IPS-18c (cell line): Measurements from ENCODE around the gene DICER1.

ENCODE experiments used
- H3K4me3 ChIP-seq: 2 replicates; pipeline ENCODE4 v1.7.0; 2013; ENCODE audit warnings: low read depth, mild to moderate bottlenecking, low read length, moderate library complexity; ENCODE audit not compliant: insufficient read depth
- H3K9me3 ChIP-seq: one replicate; pipeline ENCODE4 v1.6.1; 2013; ENCODE audit warnings: mild to moderate bottlenecking, low read length, moderate library complexity; ENCODE audit not compliant: control insufficient read depth, insufficient read depth

The DICER1 gene

DNA sequence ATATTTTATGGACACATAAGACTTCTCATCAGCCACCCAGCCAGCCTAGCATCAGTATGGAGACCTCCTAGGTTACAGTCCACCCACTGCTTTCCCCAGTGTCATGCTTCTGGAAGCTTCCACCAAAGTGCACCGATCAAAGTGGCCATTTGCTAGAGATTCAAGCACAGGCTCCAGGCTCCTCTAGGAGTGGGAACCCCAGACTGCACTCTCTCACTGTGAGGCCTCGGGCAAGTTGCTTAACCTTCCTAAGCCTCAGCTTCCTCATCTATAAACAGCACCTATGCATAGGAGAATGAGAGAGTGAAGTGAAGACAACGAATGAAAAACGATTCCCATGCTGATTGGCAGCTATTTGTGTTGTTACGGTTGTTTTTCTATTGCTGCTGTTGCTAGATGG lies 94.4 kb downstream of the DICER1 start:
- H3K4me3 ChIP-seq: no peak overlapping the region
- H3K9me3 ChIP-seq: no peaks in the 10 kb centered on the region

DNA sequence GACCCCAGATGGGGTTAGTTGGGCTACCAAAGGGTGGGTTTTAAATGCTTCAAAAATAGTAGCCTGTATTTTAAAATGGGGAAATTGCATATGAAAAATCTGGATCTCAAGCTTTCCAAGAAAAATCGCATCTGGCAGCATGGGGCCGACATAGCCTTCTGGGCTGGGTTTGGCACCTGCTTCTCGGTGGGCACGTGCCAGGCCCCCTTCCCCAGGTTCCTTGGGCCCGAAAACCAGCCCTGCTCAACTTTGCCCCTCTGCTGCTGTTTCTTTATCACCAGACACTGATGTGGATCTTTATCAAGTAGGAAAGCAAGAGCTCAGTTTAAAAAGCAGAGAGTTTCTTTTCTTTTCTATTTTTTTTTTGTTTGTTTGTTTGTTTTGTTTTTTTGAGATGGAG lies 95.1 kb downstream of the DICER1 start:
- H3K4me3 ChIP-seq: no peak overlapping the region

DNA sequence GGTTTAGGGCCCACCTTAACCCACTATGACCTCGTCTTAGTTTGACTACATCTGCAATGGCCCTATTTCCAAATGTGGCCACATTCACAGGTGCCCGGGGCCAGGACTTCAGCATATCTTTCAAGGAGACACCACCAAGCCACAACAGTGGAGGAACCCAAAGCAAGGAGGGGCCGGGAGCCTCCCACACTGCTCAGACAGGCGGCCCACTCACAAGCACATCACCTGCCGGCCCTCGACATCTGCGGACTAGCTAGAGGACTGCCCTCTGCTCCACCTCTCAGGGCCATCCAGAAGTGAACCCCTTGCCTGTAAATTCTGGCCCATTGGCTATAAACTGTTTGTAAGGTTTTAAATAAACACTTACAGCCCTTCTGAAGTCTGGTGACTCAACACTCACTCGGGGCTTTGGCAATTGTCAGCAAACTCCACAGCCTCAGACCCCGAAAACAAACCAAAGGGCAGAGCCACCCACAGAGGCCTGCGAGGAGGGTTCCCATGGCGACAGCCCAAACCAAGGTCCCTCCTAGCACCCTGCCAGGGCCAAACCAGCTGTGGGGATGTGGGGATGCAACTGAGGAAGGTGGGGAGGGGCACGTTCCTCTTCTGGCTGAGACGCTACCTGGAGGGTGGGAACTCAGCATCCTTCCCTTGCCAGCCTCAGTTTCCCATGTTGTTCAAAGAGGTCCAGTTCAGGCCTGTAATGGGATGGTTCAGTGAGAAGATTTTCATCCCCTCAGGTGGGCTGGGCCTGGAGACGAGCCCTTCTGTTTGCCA lies 95.8 kb downstream of the DICER1 start:
- Histone ChIP-seq H3K4me3 (no peak overlapping the region), H3K9me3 (no peaks in the 10 kb centered on the region)

More for the DNA sequence above, 95.1 kb downstream of the DICER1 start:
- no peaks in the 10 kb centered on the region for H3K9me3 ChIP-seq

DNA sequence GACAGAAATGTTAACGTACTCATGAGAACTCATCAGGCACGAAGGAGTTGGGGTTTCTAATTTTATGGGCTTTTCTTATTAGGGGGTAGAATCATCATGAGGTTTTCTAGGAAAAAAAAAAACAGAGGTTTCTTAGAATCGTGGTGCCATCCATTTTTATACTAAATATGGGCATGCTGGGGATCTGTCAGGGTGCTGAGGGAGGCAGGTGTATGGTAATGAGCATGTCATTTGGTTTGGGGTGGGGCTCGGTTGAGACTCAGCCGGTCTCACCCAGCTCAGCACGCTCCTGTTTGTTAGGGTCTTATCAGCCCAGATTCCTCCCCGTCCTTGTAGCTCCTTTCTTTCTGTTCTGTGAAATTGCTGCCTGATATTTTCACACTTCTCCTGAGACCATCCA lies 98.2 kb downstream of the DICER1 start:
- Histone ChIP-seq H3K9me3 (no peaks in the 10 kb centered on the region), H3K4me3 (no peak overlapping the region)

DNA sequence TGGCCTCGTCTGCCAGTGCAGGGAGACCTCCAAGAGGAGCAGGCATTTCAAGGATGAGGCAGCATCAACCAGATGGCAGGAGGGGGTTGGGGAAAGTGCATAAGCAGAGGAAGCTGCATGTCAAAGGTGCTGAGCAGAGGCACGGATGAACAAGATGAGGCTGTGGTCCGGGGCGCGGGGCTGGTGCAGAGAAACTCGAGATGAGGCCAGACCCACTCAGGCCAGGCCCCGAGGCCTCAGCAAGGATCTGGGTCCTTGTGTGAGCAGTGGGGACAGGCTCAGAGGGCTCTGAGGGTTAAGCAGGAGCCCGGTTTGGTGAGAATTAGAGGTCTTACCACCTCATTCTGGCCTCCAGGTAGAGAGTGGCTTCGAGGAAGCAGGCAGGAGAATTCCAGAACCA lies 98.8 kb downstream of the DICER1 start:
- no peaks in the 10 kb centered on the region for H3K9me3 ChIP-seq
- H3K4me3 ChIP-seq: no peak overlapping the region

DNA sequence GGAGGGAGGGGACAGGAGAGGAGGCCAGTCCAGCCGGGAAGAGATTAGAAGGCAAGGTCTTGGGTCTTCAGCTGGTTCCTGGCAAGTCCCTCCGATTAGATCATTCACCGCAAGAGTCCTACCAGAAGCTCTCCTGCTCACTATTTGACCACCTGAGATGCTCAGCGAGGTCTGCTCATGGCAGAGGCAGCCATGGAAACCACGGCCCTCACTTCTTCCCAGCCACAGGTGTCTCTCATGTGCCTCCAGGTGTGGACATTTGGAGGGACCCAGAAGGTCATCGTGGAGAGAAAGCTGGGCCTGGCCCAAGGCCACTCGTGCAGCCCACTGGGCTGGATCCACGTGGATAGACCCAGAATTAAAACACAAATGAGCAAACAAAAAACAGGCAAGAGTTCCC lies 99.5 kb downstream of the DICER1 start:
- H3K4me3 ChIP-seq: no peak overlapping the region
- no peaks in the 10 kb centered on the region for H3K9me3 ChIP-seq

DNA sequence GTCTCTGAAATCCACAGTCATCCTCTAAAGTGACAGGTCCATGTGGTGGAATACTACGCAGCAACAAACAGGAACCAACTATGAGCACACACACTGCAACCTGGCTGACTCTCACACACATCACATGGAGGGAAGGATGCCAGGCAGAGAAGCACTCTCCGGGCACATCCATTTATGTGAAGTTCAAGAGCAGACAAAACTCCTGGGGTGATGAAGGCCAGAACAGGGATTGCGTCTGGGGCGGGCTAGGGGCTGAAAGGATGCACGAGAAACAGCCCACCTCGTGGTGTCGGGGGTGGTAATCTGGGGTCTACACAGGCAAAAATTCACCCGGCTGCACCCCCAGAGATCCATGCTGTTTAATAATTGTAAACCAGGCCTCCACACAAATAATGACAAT lies 100.2 kb downstream of the DICER1 start:
- Histone ChIP-seq H3K4me3 (no peak overlapping the region), H3K9me3 (no peaks in the 10 kb centered on the region)

DNA sequence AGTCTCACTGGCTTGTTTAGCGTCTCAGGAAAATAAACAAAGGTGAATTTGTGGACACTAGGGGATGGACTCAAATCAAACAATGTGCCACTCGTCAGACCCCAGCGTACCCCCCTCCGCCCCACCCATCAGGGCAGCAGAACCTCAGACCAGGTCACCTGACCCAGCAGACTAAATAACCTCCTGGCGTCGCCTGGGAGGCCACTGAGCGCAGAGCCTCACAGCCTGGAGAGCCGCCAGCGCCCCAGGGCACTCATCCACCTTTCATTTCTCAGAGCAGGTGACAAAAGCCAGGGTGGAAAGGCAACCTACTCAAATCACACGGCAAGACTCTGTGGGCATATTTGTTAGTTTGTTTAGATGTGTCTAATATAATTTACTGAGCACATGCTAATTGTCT lies 100.9 kb downstream of the DICER1 start:
- H3K9me3 ChIP-seq: no peaks in the 10 kb centered on the region
- H3K4me3 ChIP-seq: no peak overlapping the region

DNA sequence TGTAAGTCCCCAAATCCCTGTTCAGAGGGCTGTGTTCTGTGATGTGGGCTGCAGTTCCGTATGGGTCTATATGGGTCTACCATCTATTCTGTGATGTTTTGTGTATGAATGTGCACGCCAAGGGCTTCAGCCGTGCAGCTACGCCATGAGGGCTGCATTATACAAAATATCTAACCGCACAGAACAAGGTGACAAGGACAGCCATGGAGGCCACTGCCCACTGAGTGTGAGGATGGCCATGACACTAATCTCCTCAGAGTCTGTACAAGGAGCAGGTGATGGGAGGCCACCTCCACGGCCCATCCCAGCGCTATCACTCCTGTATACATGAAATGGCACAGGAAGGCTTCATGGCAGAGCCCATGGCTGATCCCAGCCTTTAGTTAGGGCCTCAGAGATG lies 102.0 kb downstream of the DICER1 start:
- H3K9me3 ChIP-seq: no peaks in the 10 kb centered on the region
- no peak overlapping the region for H3K4me3 ChIP-seq

DNA sequence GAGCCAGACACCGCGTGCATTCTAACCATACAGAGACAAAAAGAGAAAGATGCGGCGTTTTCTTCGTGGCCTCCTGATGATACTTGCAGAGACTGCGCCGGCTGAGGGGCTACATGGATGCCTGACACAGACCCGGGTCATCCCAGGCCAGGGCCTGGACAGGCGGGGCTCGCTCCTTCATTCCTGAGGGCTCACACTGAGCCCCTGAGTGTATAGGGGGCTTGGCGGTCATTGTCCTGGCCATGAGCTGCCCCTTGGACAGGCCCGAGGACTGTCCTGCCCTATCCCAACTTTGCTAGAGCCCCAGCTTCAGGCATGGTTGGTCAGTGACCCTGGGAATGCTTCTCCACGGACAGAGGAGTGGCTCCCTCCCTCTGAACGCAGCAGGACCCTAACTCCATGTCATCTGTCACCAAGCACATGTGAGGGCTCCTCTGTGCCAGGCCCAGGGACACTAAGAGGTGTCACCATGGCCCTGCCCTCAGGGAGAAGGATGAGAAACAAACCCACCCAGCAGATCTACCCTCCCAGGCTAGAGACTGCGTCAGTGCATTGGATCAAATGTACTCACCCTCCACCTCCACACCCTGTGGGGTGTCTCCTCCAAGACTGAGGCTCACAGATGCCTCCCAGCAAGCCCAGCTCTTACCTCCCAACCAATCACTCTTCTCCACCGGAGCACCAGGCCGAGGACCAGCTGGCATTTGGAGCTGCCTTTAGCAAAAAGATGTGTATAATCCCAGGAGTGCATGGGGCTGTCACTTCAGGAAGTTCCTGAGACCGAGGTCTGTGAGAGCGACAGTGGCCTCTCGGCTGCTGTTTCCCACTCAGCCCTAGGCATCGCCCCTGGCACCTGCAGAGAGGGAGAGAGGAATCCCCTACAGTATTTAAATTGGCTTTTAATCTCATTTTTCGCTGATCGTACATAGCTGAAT lies 102.7 kb downstream of the DICER1 start:
- Histone ChIP-seq H3K4me3 (no peak overlapping the region), H3K9me3 (no peaks in the 10 kb centered on the region)

DNA sequence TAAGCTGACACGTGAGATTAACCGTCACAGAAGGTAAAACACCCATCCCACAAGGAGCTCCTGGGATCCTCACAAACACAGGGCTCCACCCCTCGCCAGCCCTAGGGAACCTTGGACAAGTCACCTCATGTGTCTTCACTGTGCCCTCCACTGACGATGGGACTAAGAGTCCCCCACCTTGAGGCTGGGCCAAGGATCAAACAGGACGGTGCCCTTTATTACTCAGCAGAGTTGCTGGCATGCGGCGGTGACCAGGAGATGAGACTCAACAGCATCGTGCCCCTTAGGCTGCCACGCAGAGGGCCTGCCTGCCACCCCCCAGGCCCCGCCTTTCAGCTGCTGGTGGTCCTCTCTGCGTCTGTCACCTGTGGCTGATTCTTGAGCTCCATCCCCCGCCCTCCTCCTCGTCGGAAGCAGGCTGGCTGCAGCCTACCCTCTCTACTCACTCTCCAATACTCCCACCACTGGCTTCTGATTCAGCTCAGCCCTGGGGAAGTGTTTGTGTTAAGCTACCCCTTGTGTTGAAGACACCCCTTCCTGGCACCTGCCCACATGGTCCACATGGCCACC lies 105.2 kb downstream of the DICER1 start:
- no peak overlapping the region for H3K4me3 ChIP-seq
- H3K9me3 ChIP-seq: no peaks in the 10 kb centered on the region

DNA sequence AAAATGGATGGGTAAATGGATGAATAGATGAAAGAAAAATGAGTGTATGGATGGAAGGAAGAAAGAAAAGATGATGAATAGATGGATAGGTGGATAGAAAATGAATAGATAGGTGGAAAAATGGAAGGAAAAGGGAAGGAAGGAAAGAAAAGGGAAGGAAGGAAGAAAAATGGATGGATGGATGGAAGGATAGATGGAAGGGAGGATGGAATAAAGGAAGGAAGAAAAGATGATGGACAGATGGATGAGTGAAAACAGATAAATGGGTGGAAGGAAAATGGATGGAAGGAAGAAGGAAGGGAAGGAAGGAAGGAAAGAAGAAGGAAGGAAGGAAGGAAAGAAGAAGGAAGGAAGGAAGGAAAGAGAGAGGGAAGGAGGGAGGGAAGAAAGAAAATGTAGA lies 107.4 kb downstream of the DICER1 start:
- H3K4me3 ChIP-seq: no peak overlapping the region
- no peaks in the 10 kb centered on the region for H3K9me3 ChIP-seq

DNA sequence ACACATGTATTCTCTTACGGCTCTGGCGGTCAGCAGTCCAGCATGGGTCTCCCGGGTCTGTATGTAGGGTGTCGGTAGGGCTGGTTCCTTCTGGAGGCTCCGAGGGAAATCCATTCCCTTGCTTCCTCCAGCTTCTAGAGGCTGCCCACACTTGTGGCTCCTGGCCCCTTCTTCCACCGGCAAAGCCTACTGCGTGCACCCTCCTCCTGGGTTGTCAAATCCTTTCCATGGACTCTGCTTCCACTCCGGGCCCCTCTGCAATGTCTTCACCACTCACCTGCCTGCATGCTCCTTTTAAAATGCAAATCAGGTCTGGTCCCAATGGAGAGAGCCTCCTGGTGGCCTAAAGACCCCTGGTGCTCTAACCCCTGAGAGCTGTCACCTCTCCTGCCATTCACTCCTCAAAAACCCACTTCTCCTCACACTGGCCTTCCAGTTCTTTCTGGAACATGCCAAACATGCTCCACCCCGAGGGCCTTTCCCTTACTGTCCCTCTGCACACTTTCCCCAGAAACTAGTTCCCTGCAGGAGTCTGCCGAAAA lies 108.5 kb downstream of the DICER1 start:
- Histone ChIP-seq H3K9me3 (no peaks in the 10 kb centered on the region), H3K4me3 (no peak overlapping the region)

DNA sequence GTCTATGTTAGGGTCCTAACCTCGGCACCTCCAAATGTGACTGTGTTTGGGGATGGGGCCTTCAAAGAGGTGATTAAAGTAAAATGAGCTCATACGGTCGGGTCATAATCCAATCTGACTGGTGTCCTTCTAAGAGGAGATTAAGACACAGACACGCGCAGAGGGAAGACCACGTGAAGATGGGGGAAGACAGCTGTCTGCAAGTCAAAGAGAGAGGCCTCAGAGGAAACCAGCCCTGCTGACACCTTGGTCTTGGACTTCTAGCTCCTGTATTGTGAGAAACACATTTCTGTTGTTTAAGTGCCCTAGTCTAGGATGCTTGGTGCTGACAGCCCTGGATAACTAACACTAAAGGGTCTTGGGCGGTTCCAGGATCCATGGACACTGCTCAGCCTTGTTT lies 109.6 kb downstream of the DICER1 start:
- H3K9me3 ChIP-seq: no peaks in the 10 kb centered on the region
- H3K4me3 ChIP-seq: no peak overlapping the region

DNA sequence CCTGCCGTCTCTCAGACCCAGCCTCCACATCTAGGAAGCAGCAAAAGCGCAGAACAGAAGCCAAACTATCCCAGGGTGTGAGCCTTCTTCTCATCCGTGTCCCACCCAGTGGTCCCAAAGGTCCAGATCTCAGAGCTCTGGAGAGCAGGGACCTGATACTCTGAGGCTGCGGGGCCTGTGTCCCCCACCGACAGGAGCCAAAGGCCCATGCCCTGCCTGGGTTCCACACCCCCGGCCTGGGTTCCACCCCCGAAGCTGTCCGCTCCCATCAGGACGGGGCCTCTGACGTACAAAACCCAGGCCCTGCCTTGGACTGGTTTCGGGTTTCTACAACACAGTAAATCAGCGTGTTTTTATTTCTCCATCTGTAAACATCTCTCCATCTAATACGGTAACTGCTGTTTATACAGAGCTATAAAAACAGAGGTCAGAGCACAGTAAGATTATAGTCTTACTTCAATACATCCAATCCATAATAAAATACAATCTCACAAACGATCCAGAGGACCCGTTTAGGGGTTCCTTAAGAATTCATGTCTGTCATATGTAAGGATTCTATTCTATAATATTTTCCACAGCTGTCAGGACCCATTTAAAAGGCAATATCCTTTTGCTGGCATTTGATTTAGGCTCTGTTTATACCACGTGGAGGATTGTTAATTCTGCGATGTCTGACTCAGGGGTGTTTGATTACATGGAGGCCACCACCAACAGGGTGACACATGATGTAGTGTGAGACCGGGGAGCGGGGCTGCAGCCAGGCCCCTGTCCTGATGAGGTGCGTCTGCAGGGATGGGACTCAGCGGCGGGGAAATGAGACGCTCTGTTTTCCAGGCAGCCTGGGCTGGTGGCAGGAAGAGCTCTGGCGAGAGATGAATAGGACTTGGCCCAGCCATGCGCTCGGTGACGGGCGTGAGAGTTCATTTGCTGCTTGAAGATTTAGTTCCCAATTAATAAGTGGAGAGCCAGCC lies 110.3 kb downstream of the DICER1 start:
- H3K4me3 ChIP-seq: no peak overlapping the region
- no peaks in the 10 kb centered on the region for H3K9me3 ChIP-seq

DNA sequence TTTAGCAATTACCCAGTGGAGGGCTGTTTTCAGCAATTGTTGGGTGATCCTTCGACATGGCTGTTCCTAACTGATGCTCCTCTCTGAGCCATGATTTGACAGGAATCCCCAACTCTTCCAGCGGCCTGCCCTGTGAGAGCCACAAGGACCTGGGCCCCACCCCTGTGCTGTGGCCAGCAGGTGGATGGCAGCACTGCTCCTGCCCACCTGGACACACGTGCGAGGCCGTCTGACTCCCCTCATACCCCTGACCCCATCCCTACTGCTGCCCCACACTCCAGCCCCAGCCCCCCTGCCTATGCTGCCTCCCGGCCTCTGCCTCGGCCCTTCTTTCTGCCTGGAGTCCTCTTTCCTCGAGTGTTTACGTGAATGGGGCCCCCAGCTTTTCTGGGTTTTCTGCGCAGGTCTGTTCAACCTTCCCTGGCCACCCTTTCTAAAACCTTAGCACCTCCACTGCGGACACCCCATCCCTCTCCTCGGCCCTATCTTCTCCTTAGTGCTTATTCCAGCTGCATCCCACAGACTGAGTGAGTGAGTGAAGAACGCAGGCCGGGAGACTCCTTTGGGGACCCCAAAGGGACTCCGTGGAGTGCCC lies 111.4 kb downstream of the DICER1 start:
- Histone ChIP-seq H3K9me3 (no peaks in the 10 kb centered on the region), H3K4me3 (no peak overlapping the region)
